Measurements from ENCODE around the gene TSC22D2.
A peak's percentile ranks its signal among the peaks of the same experiment; 100 is the strongest.

Gene TSC22D2

GRCh38 chr3:150408221-150409124 is at the start of gene TSC22D2:
TSS of gene TSC22D2 (plus strand) at chr3:150408298. CDS start at chr3:150409351, 1,053 bp downstream.
- DNase-seq: peak; percentile 99

- DNase-seq: no peak
These were observed 48.7 kb upstream of the TSC22D2 start for GRCh38 chr3:150359381-150359780.

GRCh38 chr3:150360966-150361365 is 47.1 kb upstream of the TSC22D2 start:
- DNase-seq: no peak

GRCh38 chr3:150362515-150363302 is 45.4 kb upstream of the TSC22D2 start:
- no peak for DNase-seq

- DNase-seq: no peak
These were observed 44.7 kb upstream of the TSC22D2 start for GRCh38 chr3:150363420-150363819.

GRCh38 chr3:150365132-150365604 is 42.9 kb upstream of the TSC22D2 start:
- no peak for DNase-seq

GRCh38 chr3:150367757-150368156 is 40.3 kb upstream of the TSC22D2 start:
- no peak for DNase-seq

GRCh38 chr3:150370122-150370602 is 37.9 kb upstream of the TSC22D2 start:
- peak; percentile 91 for DNase-seq

- no peak for DNase-seq
These were observed 37.1 kb upstream of the TSC22D2 start for GRCh38 chr3:150370999-150371398.

- DNase-seq: peak; percentile 94
These were observed 36.3 kb upstream of the TSC22D2 start for GRCh38 chr3:150371741-150372254.

- no peak for DNase-seq
These were observed 35.8 kb upstream of the TSC22D2 start for GRCh38 chr3:150372320-150372719.

GRCh38 chr3:150372722-150373121 is 35.4 kb upstream of the TSC22D2 start:
- DNase-seq: no peak

GRCh38 chr3:150373234-150373875 is 34.7 kb upstream of the TSC22D2 start:
- no peak for DNase-seq

- no peak for DNase-seq
These were observed 33.1 kb upstream of the TSC22D2 start for GRCh38 chr3:150374975-150375374.

- DNase-seq: no peak
These were observed 31.9 kb upstream of the TSC22D2 start for GRCh38 chr3:150376001-150376848.

GRCh38 chr3:150377601-150378300 is 30.3 kb upstream of the TSC22D2 start:
- DNase-seq: no peak

GRCh38 chr3:150378301-150378748 is 29.8 kb upstream of the TSC22D2 start:
- no peak for DNase-seq

- DNase-seq: no peak
These were observed 28.6 kb upstream of the TSC22D2 start for GRCh38 chr3:150379469-150379868.

- DNase-seq: peak; percentile 80
These were observed 23.5 kb upstream of the TSC22D2 start for GRCh38 chr3:150384296-150385212.

All from eye (tissue), 1 donor.